Lower leg skin (tissue), 4 donors: ENCODE results near the gene PAWR. TPM values are rescaled to one million over a fixed set of nuclear protein-coding genes. Genes with fewer than 3 reads are reported as not detected.
"Not testable (repeated sequence)": the region's sequence is repeated elsewhere in the genome, so short reads cannot be mapped to it uniquely, and the experiment has no call there.

Experiments used
- DNase-seq, 2 donors: peaks; one replicate each; pipeline ENCODE4 v3.0.0-alpha.2; 2019; ENCODE audit warnings: low spot score in 2 of 2
- H3K4me3 ChIP-seq: fragments of 200-600 bp; sonication (generic); 2 replicates; pipeline ENCODE4 v1.5.1; 2017; ENCODE audit warnings: mild to moderate bottlenecking, low read depth; ENCODE audit not compliant: poor library complexity, severe bottlenecking
- CTCF ChIP-seq, 3 donors: fragments of 450-650 bp; IDR thresholded peaks; one replicate each; pipeline ENCODE4 v1.5.1; 2016; ENCODE audit warnings: antibody characterized with exemption in 3 of 3, mild to moderate bottlenecking in 3 of 3, moderate library complexity in 2 of 3
- POLR2A ChIP-seq, 2 donors: fragments of 450-650 bp; IDR thresholded peaks; one replicate each; pipeline ENCODE4 v1.6.1; 2016 to 2017; ENCODE audit warnings: antibody characterized with exemption in 2 of 2, mild to moderate bottlenecking in 1 of 2, moderate library complexity in 1 of 2
- WGBS, 2 donors: methylation state at CpG; one replicate each; pipeline ENCODE4 v1.1.5; 2018; 5-methylcytosine and 5-hydroxymethylcytosine counted together
- intact Hi-C: fragments of 100-400 bp; cut with DNase I; formaldehyde crosslinking; loops from one replicate; pipeline ENCODE4 v1.15.0; 2023; ENCODE audit warnings: low total_unique reads
- total RNA-seq, 4 donors: library from RNA; depleted of rRNA; stranded (reverse); fragments of >200 nt; gene quantifications; one replicate each; pipeline ENCODE4 v1.1.0, GENCODE V29; 2016

Gene PAWR
- total RNA-seq, 4 donors from 2014 or later = 53.6 to 115 (median 65.6) TPM

GRCh38 chr12:79652521-79652920 is 38.2 kb downstream of the PAWR start:
- no peak for DNase-seq
- TF ChIP-seq CTCF (IDR thresholded peaks at IDR 0.05) (no peak), POLR2A (IDR thresholded peaks at IDR 0.05) (no peak)
- no peak overlapping the region for H3K4me3 ChIP-seq
- intact Hi-C loops = no loop called here
- 68 to 90% methylated on average over 1 of the region's 1 CpG for WGBS, 2 donors

- no peak for DNase-seq
- no peak overlapping the region for H3K4me3 ChIP-seq
- WGBS, 2 donors = 68 to 71% methylated on average over 2 of the region's 2 CpGs
- intact Hi-C loops = no loop called here
- TF ChIP-seq POLR2A (IDR thresholded peaks at IDR 0.05) = no peak
These were observed 40.3 kb downstream of the PAWR start for GRCh38 chr12:79650440-79650839.

GRCh38 chr12:79648881-79649280 is 41.9 kb downstream of the PAWR start:
- no peak overlapping the region for H3K4me3 ChIP-seq
- no peak for DNase-seq
- no peak for TF ChIP-seq CTCF (IDR thresholded peaks at IDR 0.05)
- no peak for TF ChIP-seq POLR2A (IDR thresholded peaks at IDR 0.05)
- intact Hi-C loops = no loop called here
- WGBS, 2 donors = 50 to 74% methylated on average over 1 of the region's 1 CpG

GRCh38 chr12:79646843-79647242 is 43.9 kb downstream of the PAWR start:
- intact Hi-C loops, DNase-seq, H3K4me3 ChIP-seq: not testable (repeated sequence)
- 92 to 98% methylated on average over 4 of the region's 4 CpGs for WGBS, 2 donors

GRCh38 chr12:79645235-79645630 is 45.5 kb downstream of the PAWR start:
- intact Hi-C loops = no loop called here
- TF ChIP-seq POLR2A (IDR thresholded peaks at IDR 0.05) = no peak
- TF ChIP-seq CTCF (IDR thresholded peaks at IDR 0.05) = no peak
- DNase-seq = no peak
- H3K4me3 ChIP-seq = no peak overlapping the region

- WGBS, 2 donors = 64 to 66% methylated on average over 4 of the region's 4 CpGs
These were observed 46.2 kb downstream of the PAWR start for GRCh38 chr12:79644274-79645234.

More at GRCh38 chr12:79644274-79645234, 46.2 kb downstream of the PAWR start:
- TF ChIP-seq CTCF (IDR thresholded peaks at IDR 0.05) = no peak
- TF ChIP-seq POLR2A (IDR thresholded peaks at IDR 0.05) = no peak
- no peak overlapping the region for H3K4me3 ChIP-seq
- intact Hi-C loops = no loop called here
- no peak for DNase-seq
